Hepatocyte (in vitro differentiated cells): ENCODE data around the gene GPATCH1. TPM values are rescaled to one million over a fixed set of nuclear protein-coding genes. Genes with fewer than 3 reads are reported as not detected.

Experiments
- DNase-seq: peaks from one replicate; pipeline ENCODE4 v3.0.0-alpha.2; 2016; ENCODE audit warnings: low spot score
- H2AFZ ChIP-seq: fragments of 200-600 bp; sonication (generic); 2 replicates; pipeline ENCODE4 v1.6.0; 2016; ENCODE audit warnings: antibody characterized with exemption, mild to moderate bottlenecking
- H3K27ac ChIP-seq: fragments of 200-600 bp; sonication (generic); 2 replicates; pipeline ENCODE4 v1.5.1; 2016; ENCODE audit warnings: mild to moderate bottlenecking
- H3K27me3 ChIP-seq: fragments of 200-600 bp; sonication (generic); 2 replicates; pipeline ENCODE4 v1.6.1; 2016
- H3K36me3 ChIP-seq: fragments of 200-600 bp; sonication (generic); replicated peaks from 2 replicates; pipeline ENCODE4 v1.5.1; 2016; ENCODE audit warnings: low read depth; ENCODE audit not compliant: insufficient read depth
- H3K4me1 ChIP-seq: fragments of 200-600 bp; sonication (generic); 2 replicates; pipeline ENCODE4 v1.5.1; 2016; ENCODE audit warnings: mild to moderate bottlenecking, moderate library complexity; ENCODE audit not compliant: insufficient read depth
- H3K4me2 ChIP-seq: fragments of 200-600 bp; sonication (generic); 2 replicates; pipeline ENCODE4 v1.6.0; 2016
- H3K4me3 ChIP-seq: fragments of 200-600 bp; sonication (generic); 2 replicates; pipeline ENCODE4 v1.5.1; 2016; ENCODE audit warnings: mild to moderate bottlenecking
- H3K79me2 ChIP-seq: fragments of 200-600 bp; sonication (generic); 2 replicates; pipeline ENCODE4 v1.6.0; 2017; ENCODE audit warnings: mild to moderate bottlenecking
- H3K9me2 ChIP-seq: fragments of 200-600 bp; sonication (generic); replicated peaks from 2 replicates; pipeline ENCODE4 v1.6.0; 2017; ENCODE audit warnings: mild to moderate bottlenecking; ENCODE audit not compliant: insufficient read depth
- H3K9me3 ChIP-seq: fragments of 200-600 bp; sonication (generic); 2 replicates; pipeline ENCODE4 v1.5.1; 2016; ENCODE audit warnings: low read depth, mild to moderate bottlenecking
- H4K20me1 ChIP-seq: fragments of 200-600 bp; sonication (generic); 2 replicates; pipeline ENCODE4 v1.6.0; 2016; ENCODE audit warnings: mild to moderate bottlenecking; ENCODE audit not compliant: insufficient read depth, poor library complexity, severe bottlenecking
- CTCF ChIP-seq: fragments of 200-600 bp; sonication (generic); IDR thresholded peaks from 2 replicates; pipeline ENCODE4 v1.5.1; 2016; ENCODE audit warnings: antibody characterized with exemption, mild to moderate bottlenecking; ENCODE audit not compliant: poor library complexity
- EZH2 ChIP-seq: fragments of 200-600 bp; sonication (generic); IDR thresholded peaks from 2 replicates; pipeline ENCODE4 v1.6.1; 2016; ENCODE audit warnings: antibody characterized with exemption, mild to moderate bottlenecking, borderline replicate concordance
- EZH2phosphoT487 ChIP-seq: fragments of 200-600 bp; sonication (generic); IDR thresholded peaks from one replicate; pipeline ENCODE4 v1.6.1; 2018; ENCODE audit warnings: antibody characterized with exemption, mild to moderate bottlenecking, low read depth, moderate library complexity; ENCODE audit not compliant: unreplicated experiment, severe bottlenecking
- WGBS: methylation state at CpG from one replicate; pipeline ENCODE4 v1.1.6; 2016; ENCODE audit warnings: low lambda C conversion rate; ENCODE audit errors: missing lambda C conversion rate; 5-methylcytosine and 5-hydroxymethylcytosine counted together
- polyA plus RNA-seq: library from polyadenylated mRNA; unstranded; fragments of >200 nt; fragmentation: Nextera tagmentation; extraction: Ambion mirVana; gene quantifications from 2 replicates; pipeline ENCODE4 v1.2.1, GENCODE V29; 2016
- total RNA-seq: library from RNA; depleted of rRNA; stranded (reverse); fragments of >200 nt; gene quantifications from 2 replicates; pipeline ENCODE4 v1.2.3, GENCODE V29; 2014

Gene GPATCH1
- total and polyA plus RNA-seq, 2 experiments from 2014 or later: 6.8 to 14.5 TPM

- Histone ChIP-seq H3K27ac (peak overlapping the region; percentile 91), H3K79me2 (peaks cover 55% of the 10 kb centered on the region), H3K4me2 (peak overlapping the region; percentile 90), H3K4me3 (peak overlapping the region; percentile 79), H3K4me1 (no peaks in the 10 kb centered on the region), H3K36me3 (no peaks in the 10 kb centered on the region), H4K20me1 (peaks cover 36% of the 10 kb centered on the region), H3K27me3 (no peaks in the 10 kb centered on the region), H2AFZ (peak overlapping the region; percentile 67), H3K9me3 (no peaks in the 10 kb centered on the region), H3K9me2 (no peaks in the 10 kb centered on the region)
- 3% methylated on average over 30 of the region's 56 CpGs for WGBS
- no peak for DNase-seq
- TF ChIP-seq EZH2phosphoT487 (peak; percentile 77), CTCF (no peak), EZH2 (peak; percentile 44)
These were observed 17.1 kb upstream of the GPATCH1 start for GRCh38 chr19:33063753-33064457.

GRCh38 chr19:33064458-33064791 lies 16.6 kb upstream of the GPATCH1 start:
- H3K36me3 ChIP-seq: no peaks in the 10 kb centered on the region
- H4K20me1 ChIP-seq: peaks cover 31% of the 10 kb centered on the region
- no peaks in the 10 kb centered on the region for H3K9me3 ChIP-seq
- peak; percentile 75 for DNase-seq
- peaks cover 50% of the 10 kb centered on the region for H3K79me2 ChIP-seq
- H3K4me2 ChIP-seq: peak overlapping the region; percentile 90
- H2AFZ ChIP-seq: peak overlapping the region; percentile 67
- H3K9me2 ChIP-seq: no peaks in the 10 kb centered on the region
- H3K27me3 ChIP-seq: no peaks in the 10 kb centered on the region
- H3K4me3 ChIP-seq: peak overlapping the region; percentile 79
- H3K27ac ChIP-seq: peak overlapping the region; percentile 91
- TF ChIP-seq EZH2: peak; percentile 2
- no peak for TF ChIP-seq EZH2phosphoT487
- no peaks in the 10 kb centered on the region for H3K4me1 ChIP-seq
- no CpG with 5 or more reads among the region's 35 CpGs for WGBS

GRCh38 chr19:33064792-33065550 lies 16.0 kb upstream of the GPATCH1 start, which contains the start of gene RHPN2:
TSS of gene RHPN2 (minus strand) at chr19:33064888. CDS start at chr19:33064852, 36 bp downstream.
- Histone ChIP-seq H2AFZ (peak within 1 kb of the TSS; percentile 67), H3K27ac (peak within 1 kb of the TSS; percentile 91), H3K4me2 (peak within 1 kb of the TSS; percentile 90), H3K79me2 (peaks cover 44% of the 10 kb centered on the region), H3K4me3 (peak within 1 kb of the TSS; percentile 79), H3K36me3 (no peaks in the 10 kb centered on the region), H3K9me2 (no peaks in the 10 kb centered on the region), H3K9me3 (no peaks in the 10 kb centered on the region), H3K4me1 (no peaks in the 10 kb centered on the region), H3K27me3 (no peaks in the 10 kb centered on the region), H4K20me1 (peaks cover 26% of the 10 kb centered on the region)
- TF ChIP-seq EZH2: no peak
- no peak for TF ChIP-seq EZH2phosphoT487
- no peak for TF ChIP-seq CTCF
- peak; percentile 93 for DNase-seq
- WGBS: 9% methylated on average over 36 of the region's 86 CpGs

- WGBS: 91% methylated on average over 18 of the region's 18 CpGs
- no peaks in the 10 kb centered on the region for H3K36me3 ChIP-seq
These were observed 14.4 kb upstream of the GPATCH1 start for GRCh38 chr19:33066543-33066942.

More at GRCh38 chr19:33066543-33066942, 14.4 kb upstream of the GPATCH1 start:
- Histone ChIP-seq H3K27me3 (no peaks in the 10 kb centered on the region), H3K4me1 (no peaks in the 10 kb centered on the region), H3K27ac (no peak overlapping the region), H3K9me3 (no peaks in the 10 kb centered on the region), H4K20me1 (peaks cover 16% of the 10 kb centered on the region), H3K9me2 (no peaks in the 10 kb centered on the region), H3K4me3 (no peak overlapping the region), H2AFZ (no peak overlapping the region), H3K79me2 (peaks cover 28% of the 10 kb centered on the region), H3K4me2 (no peak overlapping the region)
- DNase-seq: no peak
- TF ChIP-seq EZH2 (no peak), EZH2phosphoT487 (no peak), CTCF (no peak)
